Activated B cell treated with CpG ODN at 0.5 μM for 24 hours (primary cell): ENCODE measurements around the gene ENHO. TPM values are rescaled to one million over a fixed set of nuclear protein-coding genes. Genes with fewer than 3 reads are reported as not detected.
A peak's percentile ranks its signal among the peaks of the same experiment; 100 is the strongest.

Experiments used
- ATAC-seq: fragments of 200-7000 bp; cut with Tn5 transposase; one replicate; pipeline ENCODE4 v1.10.0; 2021; ENCODE audit warnings: low read depth, mild to moderate bottlenecking, moderate library complexity
- CTCF ChIA-PET: fragments of 350-600 bp; sonication (Branson Sonifier 250); formaldehyde crosslinking; loops from one replicate; lab custom pipeline; 2021; ENCODE audit warnings: antibody characterized with exemption; lab: Charles Lee
- POLR2A ChIA-PET: fragments of 350-600 bp; sonication (Branson Sonifier 250); formaldehyde crosslinking; loops from one replicate; lab custom pipeline; 2021; ENCODE audit warnings: antibody characterized with exemption; lab: Charles Lee
- DNase-seq: peaks from one replicate; pipeline ENCODE4 v3.0.0; 2022
- H3K27ac Mint-ChIP-seq: one replicate; pipeline ENCODE4 v1.8.0; 2020; ENCODE audit warnings: mixed read lengths
- H3K27me3 Mint-ChIP-seq: one replicate; pipeline ENCODE4 v1.8.0; 2021; ENCODE audit warnings: mixed read lengths
- H3K36me3 Mint-ChIP-seq: one replicate; pipeline ENCODE4 v1.8.0; 2021; ENCODE audit warnings: low read depth, mixed read lengths
- H3K4me1 Mint-ChIP-seq: one replicate; pipeline ENCODE4 v1.8.0; 2021; ENCODE audit warnings: mixed read lengths
- H3K4me3 Mint-ChIP-seq: one replicate; pipeline ENCODE4 v1.8.0; 2020; ENCODE audit warnings: mild to moderate bottlenecking, mixed read lengths
- H3K9me3 Mint-ChIP-seq: one replicate; pipeline ENCODE4 v1.8.0; 2020; ENCODE audit warnings: mixed read lengths
- CTCF ChIP-seq: fragments of 200-600 bp; IDR thresholded peaks from one replicate; pipeline ENCODE4 v1.8.0; 2022; ENCODE audit warnings: antibody characterized with exemption, mild to moderate bottlenecking
- intact Hi-C: fragments of 100-400 bp; cut with micrococcal nuclease; formaldehyde crosslinking; loops from one replicate; pipeline ENCODE4 v1.15.1; 2024
- total RNA-seq: library from RNA; stranded (reverse); gene quantifications from 2 replicates; pipeline ENCODE4 v1.2.3, GENCODE V29; 2022

The ENHO gene
- total RNA-seq, 1 donor from 2014 or later, result not detected

DNA sequence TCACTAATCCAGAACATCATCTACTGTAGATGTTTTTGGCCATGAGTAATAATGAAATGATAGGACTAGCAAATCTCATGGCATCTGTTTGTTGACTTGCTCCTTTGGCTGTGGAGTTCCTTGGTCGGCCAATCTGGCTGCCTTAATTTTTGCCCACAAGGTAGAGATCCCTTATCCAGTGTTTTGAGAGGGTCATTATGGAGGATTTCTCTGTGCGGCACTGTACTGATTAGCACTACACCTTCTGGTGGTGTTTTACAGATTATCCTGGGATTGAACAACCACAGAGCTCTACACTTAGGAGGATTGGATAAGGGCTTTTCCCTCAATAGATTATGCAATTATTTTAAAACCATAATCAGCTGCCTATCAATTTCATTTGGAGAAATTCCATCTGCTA is 3.2 kb upstream of the ENHO start:
- Mint-ChIP-seq H3K9me3 (no peaks in the 10 kb centered on the region), H3K4me3 (no peak overlapping the region), H3K27ac (no peak overlapping the region), H3K27me3 (peaks cover 33% of the 10 kb centered on the region), H3K4me1 (peaks cover 9% of the 10 kb centered on the region), H3K36me3 (no peaks in the 10 kb centered on the region)
- ATAC-seq (no peak), DNase-seq (no peak)
- intact Hi-C loops, result no loop called here
- ChIA-PET POLR2A (no interaction called here), CTCF (no interaction called here)
- no peak for TF ChIP-seq CTCF

DNA sequence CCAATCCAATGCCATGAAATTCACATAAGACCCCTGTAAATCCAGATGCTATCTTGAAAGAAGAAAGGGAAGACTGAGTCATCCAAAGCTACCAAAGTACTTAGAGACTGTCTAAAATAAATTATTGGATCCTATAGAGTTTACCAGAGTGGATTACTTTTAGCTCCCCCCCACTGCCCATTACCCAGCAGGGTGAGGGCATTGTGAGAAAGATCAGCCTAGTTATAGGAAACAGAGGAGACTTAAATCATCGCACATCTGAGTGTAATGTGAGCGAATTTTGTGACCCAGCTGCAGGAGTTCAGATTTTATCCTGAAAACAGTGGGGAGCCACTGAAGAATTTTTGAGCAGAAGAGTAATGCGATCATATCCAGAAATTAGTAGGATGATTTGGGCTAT is 1.6 kb upstream of the ENHO start:
- Mint-ChIP-seq H3K4me3 (no peak overlapping the region), H3K36me3 (no peaks in the 10 kb centered on the region), H3K9me3 (no peaks in the 10 kb centered on the region), H3K4me1 (peaks cover 9% of the 10 kb centered on the region), H3K27me3 (peaks cover 22% of the 10 kb centered on the region), H3K27ac (no peak overlapping the region)
- DNase-seq, result no peak
- intact Hi-C loops, result loop anchor here (5.0 kb wide), 1 partner anchor 192 kb away; no protein-coding TSS in a partner anchor
- CTCF ChIA-PET, result no interaction called here
- TF ChIP-seq CTCF, result no peak
- no peak for ATAC-seq
- POLR2A ChIA-PET, result interaction anchor here (2.3 kb wide), 1 partner anchor 65 kb away, joined by 7 read pairs; the partner anchor contains the start of genes DNAI1 and FAM219A

- Mint-ChIP-seq H3K9me3 (no peaks in the 10 kb centered on the region), H3K4me3 (peak overlapping the region; percentile 66), H3K36me3 (no peaks in the 10 kb centered on the region), H3K27ac (no peak overlapping the region), H3K27me3 (peaks cover 19% of the 10 kb centered on the region), H3K4me1 (peaks cover 9% of the 10 kb centered on the region)
- no peak for TF ChIP-seq CTCF
- ATAC-seq (no peak), DNase-seq (no peak)
- ChIA-PET POLR2A (interaction anchor here (2.3 kb wide), 1 partner anchor 63 kb away, joined by 7 read pairs; the partner anchor contains the start of genes DNAI1 and FAM219A), CTCF (interaction anchor here (1.0 kb wide), 1 partner anchor 82 kb away, joined by 3 read pairs; no protein-coding TSS in a partner anchor)
- intact Hi-C loops, result loop anchor here (5.0 kb wide), 1 partner anchor 190 kb away; no protein-coding TSS in a partner anchor
Observed at GRCh38 chr9:34522091-34522887, 501 bp downstream of the ENHO start.

DNA sequence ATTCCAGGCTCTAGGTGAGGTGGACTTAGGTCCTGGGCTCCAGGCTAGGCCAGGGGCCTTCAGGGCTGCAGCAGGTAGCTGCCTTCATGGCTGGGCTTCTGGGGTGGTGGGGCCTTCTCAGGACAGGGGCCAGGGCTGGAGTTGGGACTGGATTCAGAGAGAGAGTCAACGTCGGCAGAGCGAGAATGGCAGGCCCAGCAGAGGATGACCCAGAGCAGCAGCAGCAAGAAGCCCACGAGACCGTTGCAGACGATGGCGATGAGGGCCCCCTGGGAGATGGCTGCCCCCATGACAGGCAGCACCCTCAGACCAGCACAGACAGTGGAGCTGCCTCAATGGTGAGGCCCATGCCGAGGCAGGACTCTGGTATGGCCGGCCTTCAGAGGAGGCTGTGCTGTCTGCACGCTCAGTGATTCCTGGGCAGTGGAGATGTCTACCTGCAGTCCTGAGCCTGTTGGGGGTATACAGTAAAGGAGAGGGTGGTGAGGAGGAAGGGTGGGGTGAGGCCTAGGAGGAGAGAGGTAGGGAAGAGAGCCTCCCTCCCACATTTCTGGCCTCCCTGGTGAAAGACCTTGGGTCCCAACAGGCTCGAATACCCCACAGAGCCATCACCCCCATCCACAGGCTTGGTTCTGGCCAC is 1.3 kb downstream of the ENHO start:
- peaks cover 17% of the 10 kb centered on the region for H3K27me3 Mint-ChIP-seq
- H3K4me3 Mint-ChIP-seq, result no peak overlapping the region
- H3K36me3 Mint-ChIP-seq, result no peaks in the 10 kb centered on the region
- ATAC-seq (no peak), DNase-seq (no peak)
- no peaks in the 10 kb centered on the region for H3K9me3 Mint-ChIP-seq
- CTCF ChIA-PET, result no interaction called here
- no peak for TF ChIP-seq CTCF
- POLR2A ChIA-PET, result interaction anchor here (1.0 kb wide), 1 partner anchor 99 kb away, joined by 3 read pairs; the partner anchor contains the start of gene DCTN3
- intact Hi-C loops, result loop anchor here (5.0 kb wide), 1 partner anchor 189 kb away; no protein-coding TSS in a partner anchor
- no peak overlapping the region for H3K27ac Mint-ChIP-seq
- H3K4me1 Mint-ChIP-seq, result peaks cover 9% of the 10 kb centered on the region
